A673 (cell line): ENCODE results near the gene GCAT.

Experiments used
- EZH2 ChIP-seq: fragments of 200-600 bp; sonication (generic); IDR thresholded peaks from 2 replicates; pipeline ENCODE4 v1.6.1; 2017; ENCODE audit warnings: borderline replicate concordance, low read depth, mild to moderate bottlenecking, mixed read lengths, antibody characterized with exemption, low read length; ENCODE audit not compliant: poor library complexity, severe bottlenecking
- TF ChIP-seq, protein P1 (sequence below): fragments of 300-800, 200-600 bp; sonication (generic); conservative IDR thresholded peaks from 2 replicates; pipeline ENCODE4 v1.5.1; 2017; ENCODE audit warnings: low read depth, mild to moderate bottlenecking, antibody characterized with exemption, low read length, moderate library complexity, mixed read lengths

DNA sequence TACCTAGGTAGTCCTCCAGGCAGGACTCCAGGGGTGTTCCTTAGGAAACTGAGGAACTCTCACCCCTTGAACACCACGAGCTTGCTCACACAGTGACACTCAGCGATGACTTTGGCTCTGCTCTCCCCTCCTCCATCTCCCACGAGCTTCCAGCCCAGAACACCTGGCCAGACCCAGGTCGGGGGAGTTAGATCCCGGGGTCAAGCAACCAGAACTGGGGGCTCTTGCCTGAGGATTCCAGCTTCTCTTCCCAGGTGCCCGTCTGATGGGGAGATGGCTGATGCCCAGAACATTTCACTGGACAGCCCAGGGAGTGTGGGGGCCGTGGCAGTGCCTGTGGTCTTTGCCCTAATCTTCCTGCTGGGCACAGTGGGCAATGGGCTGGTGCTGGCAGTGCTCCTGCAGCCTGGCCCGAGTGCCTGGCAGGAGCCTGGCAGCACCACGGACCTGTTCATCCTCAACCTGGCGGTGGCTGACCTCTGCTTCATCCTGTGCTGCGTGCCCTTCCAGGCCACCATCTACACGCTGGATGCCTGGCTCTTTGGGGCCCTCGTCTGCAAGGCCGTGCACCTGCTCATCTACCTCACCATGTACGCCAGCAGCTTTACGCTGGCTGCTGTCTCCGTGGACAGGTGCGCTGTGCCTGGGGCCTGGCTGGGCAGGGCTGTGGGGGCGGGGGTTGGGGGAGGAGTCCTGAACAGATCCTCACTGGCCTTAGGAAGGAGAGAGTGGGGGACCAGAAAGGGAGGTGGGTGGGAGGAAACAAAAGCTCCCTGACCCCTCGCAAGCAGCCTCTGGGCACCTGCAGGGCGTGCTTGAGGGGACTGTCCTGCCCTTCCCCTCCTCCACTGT lies 15.6 kb downstream of the GCAT start, which contains the start of gene GALR3:
- TF ChIP-seq, protein P1, sequence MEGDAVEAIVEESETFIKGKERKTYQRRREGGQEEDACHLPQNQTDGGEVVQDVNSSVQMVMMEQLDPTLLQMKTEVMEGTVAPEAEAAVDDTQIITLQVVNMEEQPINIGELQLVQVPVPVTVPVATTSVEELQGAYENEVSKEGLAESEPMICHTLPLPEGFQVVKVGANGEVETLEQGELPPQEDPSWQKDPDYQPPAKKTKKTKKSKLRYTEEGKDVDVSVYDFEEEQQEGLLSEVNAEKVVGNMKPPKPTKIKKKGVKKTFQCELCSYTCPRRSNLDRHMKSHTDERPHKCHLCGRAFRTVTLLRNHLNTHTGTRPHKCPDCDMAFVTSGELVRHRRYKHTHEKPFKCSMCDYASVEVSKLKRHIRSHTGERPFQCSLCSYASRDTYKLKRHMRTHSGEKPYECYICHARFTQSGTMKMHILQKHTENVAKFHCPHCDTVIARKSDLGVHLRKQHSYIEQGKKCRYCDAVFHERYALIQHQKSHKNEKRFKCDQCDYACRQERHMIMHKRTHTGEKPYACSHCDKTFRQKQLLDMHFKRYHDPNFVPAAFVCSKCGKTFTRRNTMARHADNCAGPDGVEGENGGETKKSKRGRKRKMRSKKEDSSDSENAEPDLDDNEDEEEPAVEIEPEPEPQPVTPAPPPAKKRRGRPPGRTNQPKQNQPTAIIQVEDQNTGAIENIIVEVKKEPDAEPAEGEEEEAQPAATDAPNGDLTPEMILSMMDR = no peak
- TF ChIP-seq EZH2 = no peak
